RPMI8226 (cell line): Measurements from ENCODE around the gene PXK.

Experiments
- DNase-seq: peaks from one replicate; pipeline ENCODE4 v3.0.0-alpha.2; 2015

Gene PXK

GRCh38 chr3:58349792-58350626 is 17.3 kb downstream of the PXK start:
- no peak for DNase-seq

DNA sequence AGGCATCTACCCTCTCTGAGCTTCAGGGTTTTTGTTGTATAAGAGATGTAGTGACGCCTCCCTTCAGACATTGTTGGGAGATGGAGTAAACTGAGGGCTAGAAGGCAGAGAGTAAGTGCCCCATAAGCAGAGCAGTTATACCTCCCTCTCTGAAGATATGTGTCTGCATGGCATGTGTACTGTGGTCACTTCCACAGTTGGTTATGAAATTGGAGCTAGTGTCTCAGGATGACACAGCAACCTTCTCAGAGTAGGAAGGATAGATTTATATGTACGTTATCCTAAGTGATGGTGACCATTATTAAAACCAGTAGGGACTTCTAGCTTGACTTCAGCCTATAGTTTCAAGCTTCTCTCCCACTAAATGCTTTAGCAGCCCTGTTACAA is 17.9 kb downstream of the PXK start:
- no peak for DNase-seq

DNA sequence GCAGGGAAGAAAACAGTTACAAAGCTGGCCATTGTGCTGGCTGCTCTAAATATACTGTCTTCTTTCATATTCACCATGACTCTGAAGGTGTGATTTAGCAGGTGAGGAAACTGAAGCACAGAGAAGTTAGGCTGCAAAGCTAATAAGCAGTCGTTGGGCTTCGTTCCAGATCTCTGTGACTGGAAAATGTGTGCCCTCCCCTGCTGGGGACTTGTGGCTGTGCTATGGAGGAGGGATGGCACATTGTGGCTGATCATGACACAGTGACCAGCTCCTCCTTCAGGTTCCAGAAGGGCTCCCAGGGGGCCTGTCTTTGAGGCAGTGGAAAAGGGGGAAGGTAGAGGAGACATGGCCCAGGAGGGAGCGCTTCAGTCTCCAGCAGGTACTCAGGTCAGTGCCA is 19.2 kb downstream of the PXK start:
- DNase-seq, result no peak

DNA sequence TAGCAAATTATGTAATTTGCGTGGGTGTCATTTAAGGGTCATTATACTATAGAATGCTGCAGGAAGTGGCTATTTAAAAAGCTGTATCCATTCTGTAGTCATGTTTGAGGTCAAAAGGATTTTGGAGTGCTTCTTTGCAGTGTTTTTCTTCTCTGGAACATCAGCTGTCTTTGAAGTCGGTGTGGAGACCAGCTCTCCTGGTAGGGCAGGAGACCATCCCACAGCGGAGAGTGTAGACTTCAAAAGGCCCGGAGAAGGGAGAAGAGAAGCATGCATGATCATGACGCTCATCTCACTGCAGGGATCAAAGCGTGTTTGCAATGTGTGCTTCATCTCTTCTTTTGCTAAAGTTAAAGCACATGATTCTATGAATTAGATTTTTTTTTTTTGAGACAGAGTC is 19.9 kb downstream of the PXK start:
- DNase-seq, result no peak

GRCh38 chr3:58353722-58354553 is 21.2 kb downstream of the PXK start:
- DNase-seq, result no peak

GRCh38 chr3:58355179-58355578 is 22.5 kb downstream of the PXK start:
- no peak for DNase-seq

DNA sequence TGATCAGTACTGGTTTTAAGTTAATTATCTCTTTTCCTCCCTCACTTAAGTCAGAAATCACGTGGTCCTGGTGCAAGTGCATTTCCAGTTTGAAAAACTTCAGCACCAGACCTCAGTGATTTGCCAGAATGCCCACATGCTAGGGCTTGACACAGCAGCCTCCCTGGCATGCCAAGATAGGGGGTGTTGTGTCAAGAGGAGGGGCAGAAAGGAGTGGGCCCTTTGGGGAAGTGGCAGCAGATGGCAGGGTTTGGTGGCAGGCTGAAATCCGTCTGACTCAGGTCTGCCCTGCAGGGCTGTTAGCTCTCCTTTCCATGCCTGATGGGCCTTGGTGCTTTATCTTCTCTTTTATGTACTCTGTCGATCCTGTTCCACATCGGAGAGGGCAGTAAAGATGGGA is 23.4 kb downstream of the PXK start:
- DNase-seq, result no peak

GRCh38 chr3:58357402-58357801 is 24.7 kb downstream of the PXK start:
- DNase-seq, result no peak

- DNase-seq, result no peak
These were observed 25.4 kb downstream of the PXK start for GRCh38 chr3:58358092-58358491.

- no peak for DNase-seq
These were observed 26.1 kb downstream of the PXK start for GRCh38 chr3:58358808-58359207.

DNA sequence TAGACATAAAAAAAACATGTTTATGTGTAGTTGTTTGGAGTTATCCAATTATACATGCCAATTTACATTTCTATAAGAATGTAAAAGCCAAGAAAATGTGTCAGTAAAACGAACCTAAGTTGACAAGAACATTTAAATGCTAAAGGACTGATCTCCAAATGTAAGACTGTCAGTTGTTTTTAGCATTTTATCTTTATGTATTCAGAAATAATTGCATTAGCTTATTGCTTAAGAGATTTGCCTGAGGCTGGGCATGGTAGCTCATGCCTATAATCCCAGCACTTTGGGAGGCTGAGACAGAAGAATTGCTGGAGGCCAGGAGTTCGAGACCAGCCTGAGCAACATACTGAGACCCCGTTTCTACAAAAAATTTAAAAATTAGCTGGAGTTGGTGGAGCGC is 26.9 kb downstream of the PXK start:
- DNase-seq, result no peak

- DNase-seq, result no peak
These were observed 29.2 kb downstream of the PXK start for GRCh38 chr3:58361866-58362265.

GRCh38 chr3:58366699-58367098 is 34.0 kb downstream of the PXK start:
- no peak for DNase-seq

DNA sequence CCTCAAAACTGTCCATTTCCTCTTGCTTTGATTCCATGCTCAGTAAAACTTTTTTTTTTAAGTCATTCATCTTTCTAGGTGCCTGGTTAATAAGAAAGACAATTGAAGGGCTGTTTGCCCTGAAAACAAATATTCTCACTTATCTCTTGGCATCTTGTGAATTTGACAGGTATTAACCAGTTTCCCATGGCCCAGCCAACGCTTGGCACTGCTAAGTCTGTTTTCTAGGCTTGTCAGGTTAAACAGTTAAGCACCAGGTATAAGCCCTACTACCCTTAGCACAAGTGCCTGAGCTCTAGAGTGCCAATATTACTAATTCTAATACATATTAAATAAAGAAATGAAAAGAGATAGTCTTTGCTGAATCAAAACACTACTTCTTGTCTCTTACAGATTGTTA is 36.3 kb downstream of the PXK start:
- no peak for DNase-seq

- DNase-seq, result no peak
These were observed 37.2 kb downstream of the PXK start for GRCh38 chr3:58369876-58370275.

- no peak for DNase-seq
These were observed 37.7 kb downstream of the PXK start for GRCh38 chr3:58370407-58370806.

DNA sequence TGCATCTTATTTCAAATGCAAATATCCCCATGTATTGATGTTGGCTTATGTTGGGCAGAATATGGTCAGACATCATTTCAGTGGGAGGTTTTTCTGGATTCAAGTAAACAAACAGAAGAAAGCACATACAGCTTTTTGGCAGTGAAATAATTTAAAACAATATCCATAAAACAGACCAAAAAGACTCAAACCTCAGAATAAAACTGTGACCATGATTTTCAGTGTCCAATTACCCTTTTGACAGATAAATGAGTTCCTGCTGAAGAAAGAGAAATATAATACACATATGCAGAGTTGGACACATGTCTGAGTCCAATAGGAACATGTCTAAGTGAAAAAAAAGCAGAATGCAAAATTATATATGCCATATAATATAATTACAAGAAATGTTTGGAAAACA is 39.1 kb downstream of the PXK start:
- DNase-seq, result no peak

DNA sequence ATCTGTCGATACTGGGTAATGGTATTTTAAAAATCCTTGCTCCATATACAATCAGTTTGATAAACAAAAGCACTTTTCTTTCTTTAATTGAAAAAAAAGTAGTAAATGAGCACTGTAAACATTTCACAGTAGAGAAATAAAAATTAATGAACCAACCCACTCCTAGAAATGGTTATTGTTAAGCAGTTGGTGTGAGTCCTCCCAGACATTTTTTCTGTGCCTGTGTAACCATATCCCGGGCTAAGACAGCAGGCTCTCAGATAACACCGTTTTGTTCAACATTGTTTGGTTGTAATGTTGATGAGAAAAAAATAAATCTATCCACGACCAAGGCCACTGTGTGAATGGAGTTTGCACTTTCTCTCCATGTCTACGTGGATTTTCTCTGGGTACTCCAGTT is 42.6 kb downstream of the PXK start:
- DNase-seq, result no peak

DNA sequence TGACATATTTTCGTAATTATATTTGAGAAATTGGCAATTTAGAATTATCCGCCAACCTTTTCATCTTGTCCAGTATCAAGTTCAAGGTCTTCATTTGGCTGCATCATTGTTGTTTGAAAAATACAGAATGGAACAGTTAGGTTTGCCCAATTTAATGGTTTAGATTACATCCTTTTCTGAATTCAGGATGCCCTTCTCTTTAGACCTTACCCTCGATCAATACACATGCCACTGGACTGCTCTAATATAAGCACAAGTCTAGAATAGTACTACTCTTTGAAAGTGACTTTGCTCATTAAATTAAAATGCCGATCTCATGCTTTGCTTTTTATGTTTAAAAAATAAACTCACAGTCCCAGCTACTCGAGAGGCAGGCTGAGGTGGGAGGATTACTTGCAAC is 44.5 kb downstream of the PXK start:
- no peak for DNase-seq

DNA sequence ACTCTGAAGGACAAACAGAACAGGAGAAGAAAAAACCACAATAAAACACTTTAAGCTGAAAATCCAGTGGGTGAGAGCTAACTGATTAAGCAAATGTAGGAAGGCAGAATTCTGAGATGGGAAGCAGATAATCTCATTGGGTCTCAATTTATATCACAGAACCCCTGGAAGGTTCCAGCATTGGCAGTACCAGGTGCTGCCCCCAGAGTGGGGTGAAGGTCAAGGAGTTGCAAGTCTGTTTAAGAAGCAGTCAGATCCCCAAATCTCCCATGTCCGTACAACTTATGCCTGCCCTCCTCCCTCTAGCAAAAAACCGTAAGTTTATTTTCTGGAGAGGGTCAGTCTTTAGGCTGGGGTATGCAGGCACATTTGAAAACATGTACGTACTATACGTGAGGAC is 45.1 kb downstream of the PXK start:
- no peak for DNase-seq

- DNase-seq, result no peak
These were observed 46.8 kb downstream of the PXK start for GRCh38 chr3:58379351-58380073.

DNA sequence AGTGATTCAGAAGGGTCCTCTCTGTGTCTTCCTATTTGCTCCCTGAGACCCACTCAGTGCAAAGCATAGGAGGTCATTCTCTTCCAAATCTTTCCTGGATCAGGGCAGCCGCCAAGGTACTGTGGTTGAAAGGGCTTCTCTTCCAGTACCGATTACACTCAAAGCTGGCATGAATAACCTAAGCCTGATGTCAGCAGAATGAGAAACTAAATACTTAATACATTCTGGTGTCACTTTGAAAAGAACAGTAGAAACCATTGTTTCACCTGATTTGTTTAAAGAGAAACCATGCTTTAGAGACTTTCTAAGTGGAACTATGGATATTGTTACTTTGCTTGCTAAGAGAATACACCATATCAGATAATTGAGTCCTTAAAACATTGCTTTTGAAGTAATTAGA is 50.8 kb downstream of the PXK start:
- no peak for DNase-seq

GRCh38 chr3:58383904-58384303 is 51.2 kb downstream of the PXK start:
- no peak for DNase-seq
